Tibial nerve (tissue), 4 donors: ENCODE measurements around the gene PAN3. TPM values are rescaled to one million over a fixed set of nuclear protein-coding genes. Genes with fewer than 3 reads are reported as not detected.
A peak's percentile ranks its signal among the peaks of the same experiment; 100 is the strongest.

Source experiments
- DNase-seq, 2 donors: peaks; one replicate each; pipeline ENCODE4 v3.0.0-alpha.2; 2019; ENCODE audit warnings: low spot score in 2 of 2
- H3K27ac ChIP-seq, 4 donors: fragments of 200-600 bp; sonication (generic) in 3 of 4; one replicate each; pipeline ENCODE4 v1.5.1; 2017 to 2019; ENCODE audit warnings: mild to moderate bottlenecking in 1 of 4
- H3K27me3 ChIP-seq, 2 donors: fragments of 200-600 bp; sonication (generic) in 1 of 2; one replicate each; pipeline versions ENCODE4 v1.5.1 to v1.6.0; 2017 to 2019
- H3K36me3 ChIP-seq, 3 donors: fragments of 200-600 bp; sonication (generic); one replicate each; pipeline ENCODE4 v1.5.1; 2018 to 2019
- H3K4me1 ChIP-seq, 4 donors: fragments of 200-600 bp; sonication (generic) in 3 of 4; one replicate each; pipeline ENCODE4 v1.5.1; 2017 to 2019
- H3K4me3 ChIP-seq, 4 donors: fragments of 200-600 bp; sonication (generic) in 3 of 4; one replicate each; pipeline ENCODE4 v1.5.1; 2017 to 2019; ENCODE audit warnings: mild to moderate bottlenecking in 1 of 4, moderate library complexity in 1 of 4
- H3K9me3 ChIP-seq, 4 donors: fragments of 200-600 bp; sonication (generic) in 3 of 4; one replicate each; pipeline ENCODE4 v1.5.1; 2017 to 2019
- CTCF ChIP-seq, 5 experiments: fragments of 200-600 bp in 3 of 5; fragments of 450-650 bp in 2 of 5; sonication (generic) in 3 of 5; IDR thresholded peaks; one replicate each; pipeline ENCODE4 v1.5.1; 2016 to 2019; ENCODE audit warnings: antibody characterized with exemption in 5 of 5, mild to moderate bottlenecking in 3 of 5, moderate library complexity in 2 of 5
- EP300 ChIP-seq, 2 donors: sonication (generic); formaldehyde crosslinking; IDR thresholded peaks; one replicate each; pipeline ENCODE4 v1.6.1; 2017; ENCODE audit warnings: antibody characterized with exemption in 2 of 2, mild to moderate bottlenecking in 1 of 2
- POLR2A ChIP-seq, 2 donors: fragments of 450-650 bp; IDR thresholded peaks; one replicate each; pipeline ENCODE4 v1.6.1; 2017; ENCODE audit warnings: antibody characterized with exemption in 2 of 2, mild to moderate bottlenecking in 2 of 2, moderate library complexity in 2 of 2
- WGBS, 2 donors: methylation state at CpG; one replicate each; pipeline ENCODE4 v1.1.5; 2018; 5-methylcytosine and 5-hydroxymethylcytosine counted together
- total RNA-seq, 4 donors: library from RNA; depleted of rRNA; stranded (reverse); fragments of >200 nt; gene quantifications; one replicate each; pipeline ENCODE4 v1.1.0, GENCODE V29; 2016

The PAN3 gene
- total RNA-seq, 4 donors from 2014 or later: 40.5 to 54.4 (median 49.0) TPM

DNA sequence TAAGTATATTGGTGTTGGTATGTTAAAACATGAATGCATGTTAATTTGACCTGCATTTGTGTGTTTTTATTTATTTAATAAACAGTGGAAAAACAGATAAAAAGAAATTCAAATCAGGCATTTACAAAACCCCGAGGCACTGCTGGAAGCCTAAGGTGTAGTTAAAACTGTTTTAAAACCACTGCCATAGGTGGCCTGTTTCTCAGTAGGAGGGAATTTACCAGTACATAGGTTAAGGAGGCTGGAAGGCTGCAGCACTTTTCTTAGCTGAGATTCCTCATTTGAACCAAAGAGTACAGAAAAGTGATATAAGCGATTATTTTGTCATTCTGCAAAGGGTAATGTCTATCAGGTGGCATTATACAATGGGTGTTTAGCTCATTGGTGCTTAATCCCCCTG is 99.6 kb downstream of the PAN3 start:
- H3K27me3 ChIP-seq: no peaks in the 10 kb centered on the region
- no peak overlapping the region for H3K27ac ChIP-seq
- H3K9me3 ChIP-seq: no peaks in the 10 kb centered on the region
- no peak for DNase-seq
- H3K4me3 ChIP-seq: no peak overlapping the region
- WGBS, 2 donors: 76 to 81% methylated on average over 2 of the region's 2 CpGs
- TF ChIP-seq POLR2A (IDR thresholded peaks at IDR 0.05) (no peak), CTCF (IDR thresholded peaks at IDR 0.05) (no peak), EP300 (IDR thresholded peaks at IDR 0.05) (no peak)
- peaks cover 0 to 21% (median 0%) of the 10 kb centered on the region in 3 donors for H3K36me3 ChIP-seq
- peaks cover 0 to 12% (median 0%) of the 10 kb centered on the region in 4 donors for H3K4me1 ChIP-seq

DNA sequence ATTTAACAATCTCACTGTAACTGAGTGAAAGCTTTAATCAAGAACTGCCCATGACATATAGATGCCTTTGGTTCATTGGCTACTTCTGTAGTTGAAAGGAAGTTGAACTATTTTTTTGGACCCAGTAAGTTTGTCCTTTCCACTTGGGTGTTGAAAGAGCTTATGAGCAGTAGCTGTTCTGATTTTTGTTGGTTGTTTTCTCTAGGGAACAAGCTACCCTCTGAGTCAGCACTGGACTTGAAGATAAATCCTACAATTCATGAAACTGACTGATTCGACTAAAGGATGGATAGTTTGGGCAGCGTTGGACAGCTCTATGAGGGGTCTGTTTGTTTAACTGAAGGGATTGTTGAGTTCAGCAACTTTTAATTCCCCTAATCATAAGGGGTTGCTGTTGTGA is 101.0 kb downstream of the PAN3 start:
- 33% methylated on average over 2 of the region's 2 CpGs for WGBS, 2 donors
- TF ChIP-seq EP300 (IDR thresholded peaks at IDR 0.05): no peak
- no peak for TF ChIP-seq POLR2A (IDR thresholded peaks at IDR 0.05)
- no peak for TF ChIP-seq CTCF (IDR thresholded peaks at IDR 0.05)
- no peak for DNase-seq
- H3K9me3 ChIP-seq: no peaks in the 10 kb centered on the region
- no peak overlapping the region for H3K4me3 ChIP-seq
- peaks cover 0 to 12% (median 0%) of the 10 kb centered on the region in 4 donors for H3K4me1 ChIP-seq
- peaks cover 0 to 18% (median 0%) of the 10 kb centered on the region in 3 donors for H3K36me3 ChIP-seq
- no peaks in the 10 kb centered on the region for H3K27me3 ChIP-seq
- H3K27ac ChIP-seq: peak overlapping the region in 1 of 4 donors; percentile 65

DNA sequence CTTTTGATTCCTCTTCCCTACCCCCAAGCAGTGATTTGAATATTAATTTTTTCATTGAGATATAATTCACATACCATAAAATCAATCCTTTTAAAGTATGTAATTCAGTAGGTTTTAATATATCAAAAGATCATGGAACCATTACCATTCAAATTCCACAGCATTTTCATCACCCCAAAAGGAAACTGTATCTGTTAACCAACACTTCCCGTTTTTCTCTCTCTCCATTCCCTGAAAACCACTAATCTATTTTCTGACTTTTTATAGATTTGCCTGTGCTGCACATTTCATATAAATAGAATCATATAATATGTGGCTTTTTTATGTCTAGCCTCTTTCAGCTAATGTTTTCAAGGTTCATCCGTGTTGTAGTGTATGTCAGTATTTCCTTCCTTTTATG is 107.1 kb downstream of the PAN3 start:
- 76 to 87% methylated on average over 2 of the region's 2 CpGs for WGBS, 2 donors

GRCh38 chr13:28246891-28247290 is 108.5 kb downstream of the PAN3 start:
- WGBS, 2 donors: 73 to 76% methylated on average over 2 of the region's 2 CpGs
- Histone ChIP-seq H3K4me1 (no peaks in the 10 kb centered on the region), H3K4me3 (no peak overlapping the region), H3K27me3 (no peaks in the 10 kb centered on the region), H3K36me3 (peaks cover 0 to 6% (median 0%) of the 10 kb centered on the region in 3 donors), H3K27ac (no peak overlapping the region), H3K9me3 (no peaks in the 10 kb centered on the region)
- no peak for DNase-seq
- TF ChIP-seq EP300 (IDR thresholded peaks at IDR 0.05) (no peak), POLR2A (IDR thresholded peaks at IDR 0.05) (no peak), CTCF (IDR thresholded peaks at IDR 0.05) (no peak)

More for the DNA sequence above, 107.1 kb downstream of the PAN3 start:
- Histone ChIP-seq H3K4me3 (no peak overlapping the region), H3K4me1 (no peaks in the 10 kb centered on the region), H3K9me3 (no peaks in the 10 kb centered on the region), H3K27ac (no peak overlapping the region), H3K36me3 (peaks cover 0 to 17% (median 0%) of the 10 kb centered on the region in 3 donors), H3K27me3 (no peaks in the 10 kb centered on the region)
- DNase-seq: no peak
- TF ChIP-seq EP300 (IDR thresholded peaks at IDR 0.05) (no peak), POLR2A (IDR thresholded peaks at IDR 0.05) (no peak)

GRCh38 chr13:28248080-28248479 is 109.7 kb downstream of the PAN3 start:
- H3K27me3 ChIP-seq: no peaks in the 10 kb centered on the region
- H3K4me1 ChIP-seq: no peaks in the 10 kb centered on the region
- H3K27ac ChIP-seq: no peak overlapping the region
- no peak overlapping the region for H3K4me3 ChIP-seq
- no peak for DNase-seq
- H3K36me3 ChIP-seq: peaks cover 0 to 6% (median 0%) of the 10 kb centered on the region in 3 donors
- no peaks in the 10 kb centered on the region for H3K9me3 ChIP-seq
- no peak for TF ChIP-seq EP300 (IDR thresholded peaks at IDR 0.05)
- no peak for TF ChIP-seq CTCF (IDR thresholded peaks at IDR 0.05)
- no peak for TF ChIP-seq POLR2A (IDR thresholded peaks at IDR 0.05)
- 61 to 63% methylated on average over 1 of the region's 1 CpG for WGBS, 2 donors

GRCh38 chr13:28250542-28250941 is 112.2 kb downstream of the PAN3 start:
- no peak for DNase-seq
- 87 to 88% methylated on average over 10 of the region's 10 CpGs for WGBS, 2 donors
- no peak overlapping the region for H3K4me3 ChIP-seq
- H3K27me3 ChIP-seq: no peaks in the 10 kb centered on the region
- no peak for TF ChIP-seq POLR2A (IDR thresholded peaks at IDR 0.05)
- no peak for TF ChIP-seq CTCF (IDR thresholded peaks at IDR 0.05)
- TF ChIP-seq EP300 (IDR thresholded peaks at IDR 0.05): no peak
- no peak overlapping the region for H3K27ac ChIP-seq
- peaks cover 0 to 4% (median 0%) of the 10 kb centered on the region in 4 donors for H3K4me1 ChIP-seq
- no peaks in the 10 kb centered on the region for H3K9me3 ChIP-seq
- no peaks in the 10 kb centered on the region for H3K36me3 ChIP-seq
